Hepatocyte (in vitro differentiated cells): Measurements from ENCODE around the gene PTPN12. TPM values are rescaled to one million over a fixed set of nuclear protein-coding genes. Genes with fewer than 3 reads are reported as not detected.
"Not testable (repeated sequence)": the region's sequence is repeated elsewhere in the genome, so short reads cannot be mapped to it uniquely, and the experiment has no call there.

Experiments
- DNase-seq: peaks from one replicate; pipeline ENCODE4 v3.0.0-alpha.2; 2016; ENCODE audit warnings: low spot score
- H2AFZ ChIP-seq: fragments of 200-600 bp; sonication (generic); 2 replicates; pipeline ENCODE4 v1.6.0; 2016; ENCODE audit warnings: antibody characterized with exemption, mild to moderate bottlenecking
- H3K27ac ChIP-seq: fragments of 200-600 bp; sonication (generic); 2 replicates; pipeline ENCODE4 v1.5.1; 2016; ENCODE audit warnings: mild to moderate bottlenecking
- H3K27me3 ChIP-seq: fragments of 200-600 bp; sonication (generic); 2 replicates; pipeline ENCODE4 v1.6.1; 2016
- H3K36me3 ChIP-seq: fragments of 200-600 bp; sonication (generic); replicated peaks from 2 replicates; pipeline ENCODE4 v1.5.1; 2016; ENCODE audit warnings: low read depth; ENCODE audit not compliant: insufficient read depth
- H3K4me1 ChIP-seq: fragments of 200-600 bp; sonication (generic); 2 replicates; pipeline ENCODE4 v1.5.1; 2016; ENCODE audit warnings: mild to moderate bottlenecking, moderate library complexity; ENCODE audit not compliant: insufficient read depth
- H3K4me2 ChIP-seq: fragments of 200-600 bp; sonication (generic); 2 replicates; pipeline ENCODE4 v1.6.0; 2016
- H3K4me3 ChIP-seq: fragments of 200-600 bp; sonication (generic); 2 replicates; pipeline ENCODE4 v1.5.1; 2016; ENCODE audit warnings: mild to moderate bottlenecking
- H3K79me2 ChIP-seq: fragments of 200-600 bp; sonication (generic); 2 replicates; pipeline ENCODE4 v1.6.0; 2017; ENCODE audit warnings: mild to moderate bottlenecking
- H3K9me2 ChIP-seq: fragments of 200-600 bp; sonication (generic); replicated peaks from 2 replicates; pipeline ENCODE4 v1.6.0; 2017; ENCODE audit warnings: mild to moderate bottlenecking; ENCODE audit not compliant: insufficient read depth
- H3K9me3 ChIP-seq: fragments of 200-600 bp; sonication (generic); 2 replicates; pipeline ENCODE4 v1.5.1; 2016; ENCODE audit warnings: low read depth, mild to moderate bottlenecking
- H4K20me1 ChIP-seq: fragments of 200-600 bp; sonication (generic); 2 replicates; pipeline ENCODE4 v1.6.0; 2016; ENCODE audit warnings: mild to moderate bottlenecking; ENCODE audit not compliant: insufficient read depth, poor library complexity, severe bottlenecking
- CTCF ChIP-seq: fragments of 200-600 bp; sonication (generic); IDR thresholded peaks from 2 replicates; pipeline ENCODE4 v1.5.1; 2016; ENCODE audit warnings: antibody characterized with exemption, mild to moderate bottlenecking; ENCODE audit not compliant: poor library complexity
- EZH2 ChIP-seq: fragments of 200-600 bp; sonication (generic); IDR thresholded peaks from 2 replicates; pipeline ENCODE4 v1.6.1; 2016; ENCODE audit warnings: antibody characterized with exemption, mild to moderate bottlenecking, borderline replicate concordance
- EZH2phosphoT487 ChIP-seq: fragments of 200-600 bp; sonication (generic); IDR thresholded peaks from one replicate; pipeline ENCODE4 v1.6.1; 2018; ENCODE audit warnings: antibody characterized with exemption, mild to moderate bottlenecking, low read depth, moderate library complexity; ENCODE audit not compliant: unreplicated experiment, severe bottlenecking
- WGBS: methylation state at CpG from one replicate; pipeline ENCODE4 v1.1.6; 2016; ENCODE audit warnings: low lambda C conversion rate; ENCODE audit errors: missing lambda C conversion rate; 5-methylcytosine and 5-hydroxymethylcytosine counted together
- polyA plus RNA-seq: library from polyadenylated mRNA; unstranded; fragments of >200 nt; fragmentation: Nextera tagmentation; extraction: Ambion mirVana; gene quantifications from 2 replicates; pipeline ENCODE4 v1.2.1, GENCODE V29; 2016
- total RNA-seq: library from RNA; depleted of rRNA; stranded (reverse); fragments of >200 nt; gene quantifications from 2 replicates; pipeline ENCODE4 v1.2.3, GENCODE V29; 2014

Gene PTPN12
- total and polyA plus RNA-seq, 2 experiments from 2014 or later, result 16.4 to 50.5 TPM

- H3K9me3 ChIP-seq, result no peaks in the 10 kb centered on the region
- H3K9me2 ChIP-seq, result no peaks in the 10 kb centered on the region
- no peak for TF ChIP-seq CTCF
- no peak for TF ChIP-seq EZH2phosphoT487
- TF ChIP-seq EZH2, result no peak
- H3K27ac ChIP-seq, result no peak overlapping the region
- H3K4me3 ChIP-seq, result no peak overlapping the region
- no peak for DNase-seq
- H2AFZ ChIP-seq, result no peak overlapping the region
- no peaks in the 10 kb centered on the region for H3K4me1 ChIP-seq
- H4K20me1 ChIP-seq, result no peaks in the 10 kb centered on the region
- H3K27me3 ChIP-seq, result no peaks in the 10 kb centered on the region
- no peaks in the 10 kb centered on the region for H3K36me3 ChIP-seq
- H3K79me2 ChIP-seq, result no peaks in the 10 kb centered on the region
- WGBS, result 100% methylated on average over 1 of the region's 1 CpG
- no peak overlapping the region for H3K4me2 ChIP-seq
Measured at GRCh38 chr7:77506899-77507298, 30.2 kb upstream of the PTPN12 start.

- not testable (repeated sequence) for H3K9me2 ChIP-seq, H3K27me3 ChIP-seq, H2AFZ ChIP-seq, H3K27ac ChIP-seq, H3K4me1 ChIP-seq, DNase-seq, H3K79me2 ChIP-seq, H3K36me3 ChIP-seq, H3K4me3 ChIP-seq, H4K20me1 ChIP-seq, H3K9me3 ChIP-seq, H3K4me2 ChIP-seq
- 61% methylated on average over 3 of the region's 5 CpGs for WGBS
Measured at GRCh38 chr7:77513002-77513670, 24.0 kb upstream of the PTPN12 start.

- TF ChIP-seq EZH2 (no peak), EZH2phosphoT487 (no peak), CTCF (no peak)
- H3K4me1 ChIP-seq, result no peaks in the 10 kb centered on the region
- H3K27ac ChIP-seq, result no peak overlapping the region
- WGBS, result 80% methylated on average over 3 of the region's 3 CpGs
- no peak overlapping the region for H3K4me3 ChIP-seq
- H4K20me1 ChIP-seq, result no peaks in the 10 kb centered on the region
- no peak overlapping the region for H2AFZ ChIP-seq
- no peaks in the 10 kb centered on the region for H3K9me2 ChIP-seq
- H3K9me3 ChIP-seq, result no peaks in the 10 kb centered on the region
- no peaks in the 10 kb centered on the region for H3K79me2 ChIP-seq
- DNase-seq, result no peak
- no peaks in the 10 kb centered on the region for H3K27me3 ChIP-seq
- no peaks in the 10 kb centered on the region for H3K36me3 ChIP-seq
- no peak overlapping the region for H3K4me2 ChIP-seq
Measured at GRCh38 chr7:77516085-77516484, 21.0 kb upstream of the PTPN12 start.

DNA sequence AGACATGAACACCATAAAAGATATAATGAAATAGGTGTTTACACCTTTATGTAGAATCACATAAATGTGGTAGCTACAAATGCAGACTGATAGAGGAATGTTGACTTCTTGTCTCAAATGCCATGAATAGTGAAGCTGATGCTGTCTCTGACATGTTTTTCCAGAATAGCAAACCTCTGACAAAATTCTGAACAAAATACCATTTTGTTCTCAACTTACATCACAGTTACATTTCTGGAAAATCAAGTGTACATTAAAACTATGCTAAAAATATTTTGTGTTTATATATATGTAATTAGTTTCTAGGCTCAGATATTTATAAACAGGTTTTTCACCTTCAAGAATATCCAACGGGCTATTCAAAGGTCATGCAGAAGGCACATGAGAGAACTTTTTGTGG, 16.8 kb upstream of the PTPN12 start:
- H3K36me3 ChIP-seq, result no peaks in the 10 kb centered on the region
- H3K9me3 ChIP-seq, result no peaks in the 10 kb centered on the region
- H3K27ac ChIP-seq, result no peak overlapping the region
- no peak for DNase-seq
- no peak overlapping the region for H3K4me3 ChIP-seq
- no peaks in the 10 kb centered on the region for H3K79me2 ChIP-seq
- H3K4me1 ChIP-seq, result no peaks in the 10 kb centered on the region
- no peak overlapping the region for H3K4me2 ChIP-seq
- TF ChIP-seq CTCF (no peak), EZH2 (no peak)
- 90% methylated on average over 1 of the region's 1 CpG for WGBS
- H4K20me1 ChIP-seq, result no peaks in the 10 kb centered on the region
- H2AFZ ChIP-seq, result no peak overlapping the region
- H3K9me2 ChIP-seq, result no peaks in the 10 kb centered on the region
- H3K27me3 ChIP-seq, result no peaks in the 10 kb centered on the region

DNA sequence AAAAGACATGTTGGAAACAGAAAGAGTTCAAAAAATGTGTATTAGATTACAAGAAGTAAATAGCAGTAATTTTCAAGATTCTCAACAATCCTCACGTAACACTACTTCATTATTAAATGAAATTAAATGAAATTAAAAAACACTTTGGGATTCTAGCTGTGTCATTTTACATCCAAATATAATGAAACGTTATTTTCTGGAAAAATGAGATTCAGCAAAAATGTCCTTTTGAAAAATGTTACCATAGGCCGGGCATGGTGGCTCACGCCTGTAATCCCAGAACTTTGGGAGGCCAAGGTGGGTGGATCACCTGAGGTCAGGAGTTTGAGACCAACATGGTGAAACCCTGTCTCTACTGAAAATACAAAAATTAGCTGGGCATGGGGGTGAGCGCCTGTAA, 15.6 kb upstream of the PTPN12 start:
- H2AFZ ChIP-seq, H3K27ac ChIP-seq, H3K36me3 ChIP-seq, DNase-seq, H3K4me2 ChIP-seq, H3K4me1 ChIP-seq, H3K9me3 ChIP-seq, H3K27me3 ChIP-seq, H3K9me2 ChIP-seq, H3K4me3 ChIP-seq, H4K20me1 ChIP-seq, H3K79me2 ChIP-seq: not testable (repeated sequence)
- 97% methylated on average over 5 of the region's 5 CpGs for WGBS
